Cardiac muscle cell (in vitro differentiated cells and primary cell): Measurements from ENCODE around the gene DYNLT3. TPM values are rescaled to one million over a fixed set of nuclear protein-coding genes. Genes with fewer than 3 reads are reported as not detected.

ENCODE experiments used
- DNase-seq, 2 donors: peaks; one replicate each; pipeline versions ENCODE4 v3.0.0 to v3.0.0-alpha.2; 2010 to 2017; ENCODE audit warnings: low read depth in 1 of 2, low spot score in 1 of 2
- H3K27ac ChIP-seq: fragments of 200-600 bp; sonication (generic); 2 replicates; pipeline ENCODE4 v1.5.1; 2016
- H3K27me3 ChIP-seq: fragments of 200-600 bp; sonication (generic); 2 replicates; pipeline ENCODE4 v1.6.0; 2016; ENCODE audit warnings: control low read depth
- H3K36me3 ChIP-seq: fragments of 200-600 bp; sonication (generic); 2 replicates; pipeline ENCODE4 v1.5.1; 2016; ENCODE audit warnings: control low read depth
- H3K4me1 ChIP-seq: fragments of 200-600 bp; sonication (generic); 2 replicates; pipeline ENCODE4 v1.8.1; 2017; ENCODE audit warnings: low read depth, mild to moderate bottlenecking, mixed run types
- H3K4me3 ChIP-seq: fragments of 200-600 bp; sonication (generic); 2 replicates; pipeline ENCODE4 v1.5.1; 2016; ENCODE audit warnings: mild to moderate bottlenecking
- H3K9me3 ChIP-seq: fragments of 200-600 bp; sonication (generic); 2 replicates; pipeline ENCODE4 v1.5.1; 2017; ENCODE audit warnings: low read depth, mild to moderate bottlenecking, control low read depth
- polyA plus RNA-seq: library from polyadenylated mRNA; unstranded; fragments of >200 nt; fragmentation: Nextera tagmentation; extraction: Ambion mirVana; gene quantifications from 2 replicates; pipeline ENCODE4 v1.2.1, GENCODE V29; 2016
- total RNA-seq: library from RNA; depleted of rRNA; stranded (reverse); fragments of >200 nt; gene quantifications from 2 replicates; pipeline ENCODE4 v1.2.3, GENCODE V29; 2016
- TF ChIP-seq, protein P1 (sequence below): IDR thresholded peaks from 2 replicates; pipeline ENCODE4 v1.5.1; 2012; ENCODE audit warnings: low read depth, mild to moderate bottlenecking, low read length

The DYNLT3 gene
- total and polyA plus RNA-seq, 2 experiments from 2014 or later: 7.6 to 12.3 TPM

DNA sequence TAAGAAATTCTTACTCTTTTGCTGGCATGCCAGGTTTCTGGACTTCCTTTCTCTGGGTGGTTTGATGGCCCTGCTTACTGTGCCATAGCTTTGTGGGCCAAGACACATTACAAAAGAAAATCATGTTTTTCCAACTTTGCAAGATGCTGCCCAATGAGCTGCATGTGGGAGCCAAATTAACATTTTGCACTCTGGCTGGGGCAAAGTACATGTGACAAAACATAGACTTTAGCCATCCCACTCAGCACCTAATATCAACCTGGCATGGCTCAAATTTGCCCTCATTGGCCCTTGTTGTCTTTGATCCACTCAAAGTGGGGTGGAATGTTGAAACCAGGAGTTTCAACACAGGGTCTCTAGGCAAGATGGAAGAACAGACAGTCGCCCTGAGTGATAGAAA lies 40.0 kb upstream of the DYNLT3 start:
- no peak overlapping the region for H3K27ac ChIP-seq
- DNase-seq: no peak
- TF ChIP-seq, protein P1, sequence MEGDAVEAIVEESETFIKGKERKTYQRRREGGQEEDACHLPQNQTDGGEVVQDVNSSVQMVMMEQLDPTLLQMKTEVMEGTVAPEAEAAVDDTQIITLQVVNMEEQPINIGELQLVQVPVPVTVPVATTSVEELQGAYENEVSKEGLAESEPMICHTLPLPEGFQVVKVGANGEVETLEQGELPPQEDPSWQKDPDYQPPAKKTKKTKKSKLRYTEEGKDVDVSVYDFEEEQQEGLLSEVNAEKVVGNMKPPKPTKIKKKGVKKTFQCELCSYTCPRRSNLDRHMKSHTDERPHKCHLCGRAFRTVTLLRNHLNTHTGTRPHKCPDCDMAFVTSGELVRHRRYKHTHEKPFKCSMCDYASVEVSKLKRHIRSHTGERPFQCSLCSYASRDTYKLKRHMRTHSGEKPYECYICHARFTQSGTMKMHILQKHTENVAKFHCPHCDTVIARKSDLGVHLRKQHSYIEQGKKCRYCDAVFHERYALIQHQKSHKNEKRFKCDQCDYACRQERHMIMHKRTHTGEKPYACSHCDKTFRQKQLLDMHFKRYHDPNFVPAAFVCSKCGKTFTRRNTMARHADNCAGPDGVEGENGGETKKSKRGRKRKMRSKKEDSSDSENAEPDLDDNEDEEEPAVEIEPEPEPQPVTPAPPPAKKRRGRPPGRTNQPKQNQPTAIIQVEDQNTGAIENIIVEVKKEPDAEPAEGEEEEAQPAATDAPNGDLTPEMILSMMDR: no peak
- H3K4me3 ChIP-seq: no peak overlapping the region
- H3K9me3 ChIP-seq: no peaks in the 10 kb centered on the region
- no peaks in the 10 kb centered on the region for H3K27me3 ChIP-seq
- H3K36me3 ChIP-seq: no peaks in the 10 kb centered on the region
- H3K4me1 ChIP-seq: no peaks in the 10 kb centered on the region

DNA sequence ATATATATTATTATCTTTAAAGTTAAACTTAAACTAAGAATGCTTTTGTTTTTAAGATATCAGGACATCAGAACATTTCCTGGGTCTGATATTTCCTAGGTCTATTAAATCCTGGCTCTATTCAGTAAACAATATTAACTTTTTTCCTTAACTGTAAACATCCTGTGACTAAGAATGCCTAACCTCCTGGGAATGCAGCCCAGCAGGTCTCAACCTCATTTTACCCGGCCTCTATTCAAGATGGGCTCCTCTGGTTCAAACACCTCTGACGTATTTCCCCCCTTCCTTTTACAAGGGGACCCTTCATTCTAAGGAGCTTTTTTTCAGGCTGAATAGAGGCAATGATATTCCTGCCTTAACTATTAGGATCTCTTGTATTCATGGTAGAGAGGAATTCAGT lies 35.8 kb upstream of the DYNLT3 start:
- Histone ChIP-seq H3K4me1 (no peaks in the 10 kb centered on the region), H3K9me3 (no peaks in the 10 kb centered on the region), H3K36me3 (no peaks in the 10 kb centered on the region), H3K27ac (no peak overlapping the region), H3K27me3 (no peaks in the 10 kb centered on the region), H3K4me3 (no peak overlapping the region)
- TF ChIP-seq, protein P1: no peak
- DNase-seq: no peak

DNA sequence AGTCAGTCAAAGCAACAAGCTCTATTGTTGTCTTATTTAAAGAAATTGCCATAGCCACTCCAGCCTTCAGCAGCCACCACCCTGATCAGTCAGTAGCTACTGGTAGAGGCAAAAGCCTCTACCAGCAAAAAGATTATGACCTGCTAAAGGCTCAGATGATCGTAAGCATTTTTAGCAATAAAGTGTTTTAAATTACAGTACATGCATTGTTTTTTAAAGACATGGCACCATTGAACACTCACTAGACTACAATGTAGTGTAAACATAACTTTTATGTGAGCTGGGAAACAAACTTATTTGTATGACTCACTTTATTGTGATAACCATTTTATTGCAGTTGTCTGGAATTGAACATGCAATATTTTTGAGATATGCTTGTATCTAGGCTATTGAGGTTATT lies 32.3 kb upstream of the DYNLT3 start:
- Histone ChIP-seq H3K4me3 (no peak overlapping the region), H3K4me1 (no peaks in the 10 kb centered on the region), H3K9me3 (no peaks in the 10 kb centered on the region), H3K27me3 (no peaks in the 10 kb centered on the region), H3K36me3 (no peaks in the 10 kb centered on the region), H3K27ac (no peak overlapping the region)
- no peak for DNase-seq
- TF ChIP-seq, protein P1: no peak

DNA sequence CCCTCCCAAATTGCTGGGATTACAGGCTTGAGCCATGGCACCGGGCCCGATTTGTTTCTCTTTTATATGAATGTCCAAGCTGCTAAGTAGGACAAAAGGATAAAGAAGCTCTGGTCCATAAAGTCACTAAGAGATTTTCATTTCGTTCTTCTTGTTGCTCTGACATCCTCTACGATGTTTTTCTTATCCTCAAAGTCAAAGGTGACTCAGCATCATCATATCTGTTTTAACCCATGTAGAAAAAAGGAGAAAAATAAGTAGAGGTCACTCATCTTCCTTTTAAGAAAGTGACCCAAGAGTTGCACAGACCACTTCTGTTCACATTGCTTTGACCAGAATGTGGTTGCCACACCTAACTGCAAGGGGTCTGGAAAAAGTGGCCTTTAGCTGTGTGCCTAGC lies 29.3 kb upstream of the DYNLT3 start:
- H3K36me3 ChIP-seq: no peaks in the 10 kb centered on the region
- no peaks in the 10 kb centered on the region for H3K4me1 ChIP-seq
- H3K27ac ChIP-seq: no peak overlapping the region
- H3K4me3 ChIP-seq: no peak overlapping the region
- TF ChIP-seq, protein P1: no peak
- DNase-seq: no peak
- no peaks in the 10 kb centered on the region for H3K27me3 ChIP-seq
- H3K9me3 ChIP-seq: no peaks in the 10 kb centered on the region

DNA sequence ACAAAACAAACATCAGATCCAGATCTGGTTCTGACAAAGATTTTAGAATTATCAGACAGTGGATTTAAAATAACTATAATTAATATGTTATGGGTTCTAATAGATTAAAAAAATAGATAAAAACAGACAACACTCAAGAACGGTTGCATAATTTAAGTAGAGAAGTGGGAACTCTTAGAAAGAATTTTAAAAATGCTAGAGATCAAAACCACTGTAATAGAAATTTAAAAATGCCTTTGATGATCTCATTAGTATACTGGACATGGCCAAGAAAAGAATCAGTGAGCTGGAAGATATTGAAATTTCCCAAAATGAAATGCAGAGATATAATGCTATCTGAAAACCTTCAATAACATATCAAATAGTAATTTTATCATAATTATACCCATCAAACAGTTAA lies 28.3 kb upstream of the DYNLT3 start:
- no peaks in the 10 kb centered on the region for H3K27me3 ChIP-seq
- TF ChIP-seq, protein P1: no peak
- H3K4me3 ChIP-seq: no peak overlapping the region
- H3K9me3 ChIP-seq: no peaks in the 10 kb centered on the region
- no peaks in the 10 kb centered on the region for H3K36me3 ChIP-seq
- H3K27ac ChIP-seq: no peak overlapping the region
- H3K4me1 ChIP-seq: no peaks in the 10 kb centered on the region
- DNase-seq: no peak

DNA sequence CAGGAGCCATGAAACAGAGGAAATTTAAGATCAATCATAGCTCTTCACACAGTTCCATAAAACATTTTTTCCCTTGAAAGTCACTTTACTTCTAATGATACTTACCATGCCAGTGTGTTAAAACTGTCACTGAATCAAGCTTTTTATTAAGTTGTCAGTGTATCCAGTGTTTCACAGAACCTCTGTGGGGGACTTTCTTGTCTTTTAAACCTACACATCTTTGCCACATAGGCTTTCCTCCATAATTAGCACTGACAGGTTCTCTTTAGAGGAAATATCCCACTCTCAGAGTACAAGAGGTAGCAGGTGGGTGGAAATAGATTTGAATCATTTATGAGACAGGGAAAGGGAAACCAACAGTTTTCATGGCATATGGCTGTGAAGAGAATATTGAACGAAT lies 25.8 kb upstream of the DYNLT3 start:
- H3K27me3 ChIP-seq: no peaks in the 10 kb centered on the region
- no peak overlapping the region for H3K4me3 ChIP-seq
- TF ChIP-seq, protein P1: no peak
- no peaks in the 10 kb centered on the region for H3K4me1 ChIP-seq
- no peaks in the 10 kb centered on the region for H3K9me3 ChIP-seq
- DNase-seq: no peak
- no peak overlapping the region for H3K27ac ChIP-seq
- H3K36me3 ChIP-seq: no peaks in the 10 kb centered on the region
